Subcutaneous abdominal adipose tissue (tissue), 5 donors: ENCODE data around the gene RNF212.

Source experiments
- H3K27ac ChIP-seq: one replicate; pipeline ENCODE4 v1.7.0; 2013; ENCODE audit warnings: low read depth, mild to moderate bottlenecking, inconsistent platforms, low read length, moderate library complexity
- H3K27me3 ChIP-seq, 5 donors: one replicate each; pipeline ENCODE4 v1.7.0; 2013; ENCODE audit warnings: low read length in 5 of 5, inconsistent platforms in 1 of 5; ENCODE audit not compliant: control insufficient read depth in 5 of 5, insufficient read depth in 4 of 5
- H3K36me3 ChIP-seq, 5 donors: one replicate each; pipeline ENCODE4 v1.7.0; 2013; ENCODE audit warnings: low read length in 5 of 5; ENCODE audit not compliant: control insufficient read depth in 5 of 5, insufficient read depth in 5 of 5
- H3K4me1 ChIP-seq, 5 donors: one replicate each; pipeline ENCODE4 v1.7.0; 2013; ENCODE audit warnings: low read length in 5 of 5, mild to moderate bottlenecking in 3 of 5, moderate library complexity in 1 of 5; ENCODE audit not compliant: control insufficient read depth in 5 of 5, insufficient read depth in 5 of 5
- H3K4me3 ChIP-seq, 5 donors: one replicate each; pipeline ENCODE4 v1.7.0; 2013; ENCODE audit warnings: low read length in 5 of 5, low read depth in 1 of 5
- H3K9ac ChIP-seq, 5 donors: one replicate each; pipeline ENCODE4 v1.7.0; 2013; ENCODE audit warnings: low read length in 5 of 5, mild to moderate bottlenecking in 4 of 5, moderate library complexity in 3 of 5
- H3K9me3 ChIP-seq, 5 donors: one replicate each; pipeline ENCODE4 v1.7.0; 2013; ENCODE audit warnings: low read length in 5 of 5; ENCODE audit not compliant: control insufficient read depth in 5 of 5
- donor health status: healthy.
- donor health status: healthy.
- donor health status: healthy.
- donor health status: healthy.
- donor health status: healthy.

Gene RNF212

DNA sequence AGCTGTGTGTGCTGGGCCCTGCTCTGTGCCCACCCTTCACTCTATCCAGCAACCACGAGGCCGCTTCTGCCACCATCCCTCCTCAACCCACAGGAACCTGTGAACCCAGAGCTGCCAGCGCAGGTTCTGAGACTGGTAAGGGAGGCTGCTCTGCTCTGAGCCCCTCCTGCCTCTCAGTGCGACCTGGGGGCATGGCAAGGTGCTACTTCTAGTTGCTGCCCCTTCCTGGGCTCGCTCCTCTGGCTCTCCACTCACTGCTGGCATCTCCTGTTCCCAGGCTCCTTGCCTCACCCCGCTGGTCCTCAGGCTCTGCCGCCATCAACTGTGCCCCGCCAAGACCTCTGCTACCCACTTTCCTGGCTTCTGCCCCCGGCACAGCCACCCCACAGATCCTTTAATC is 39.3 kb downstream of the RNF212 start:
- Histone ChIP-seq H3K9ac (no peak overlapping the region), H3K27me3 (peaks cover 0 to 5% (median 0%) of the 10 kb centered on the region in 5 donors), H3K36me3 (no peaks in the 10 kb centered on the region), H3K4me1 (peaks cover 0 to 4% (median 0%) of the 10 kb centered on the region in 5 donors), H3K9me3 (no peaks in the 10 kb centered on the region), H3K4me3 (no peak overlapping the region), H3K27ac (no peak overlapping the region)

DNA sequence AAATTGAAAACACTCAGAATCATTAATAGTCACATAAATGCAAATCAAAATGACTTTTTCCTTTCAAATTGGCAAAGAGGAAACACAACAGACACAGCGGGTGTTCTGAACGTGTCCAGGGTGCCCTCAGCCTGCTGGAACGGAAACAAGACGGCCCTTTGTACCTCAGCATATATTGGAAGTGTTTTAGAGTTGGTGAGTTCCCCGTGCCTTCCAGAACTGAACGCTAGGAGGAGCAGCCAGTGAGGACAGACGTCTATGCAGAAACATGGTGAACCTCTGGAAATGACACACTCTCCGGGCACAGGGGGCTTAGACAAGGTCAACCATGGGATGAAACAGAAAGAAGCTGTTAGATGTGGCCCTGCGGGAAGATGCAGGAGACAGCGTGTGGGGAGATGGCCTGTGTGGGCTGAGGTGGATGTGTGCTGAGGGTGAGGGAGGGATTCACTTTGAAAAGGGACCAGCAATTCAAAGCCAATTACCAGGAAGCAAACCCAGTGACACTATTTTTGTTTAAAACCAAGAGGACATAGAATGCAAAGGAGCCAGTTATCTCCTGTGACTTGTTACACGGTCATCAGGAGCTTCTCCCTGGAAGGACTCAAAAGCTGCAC is 40.4 kb downstream of the RNF212 start:
- Histone ChIP-seq H3K4me3 (no peak overlapping the region), H3K36me3 (no peaks in the 10 kb centered on the region), H3K9ac (no peak overlapping the region), H3K9me3 (no peaks in the 10 kb centered on the region), H3K4me1 (peaks cover 0 to 4% (median 0%) of the 10 kb centered on the region in 5 donors), H3K27me3 (peaks cover 0 to 5% (median 0%) of the 10 kb centered on the region in 5 donors), H3K27ac (no peak overlapping the region)

DNA sequence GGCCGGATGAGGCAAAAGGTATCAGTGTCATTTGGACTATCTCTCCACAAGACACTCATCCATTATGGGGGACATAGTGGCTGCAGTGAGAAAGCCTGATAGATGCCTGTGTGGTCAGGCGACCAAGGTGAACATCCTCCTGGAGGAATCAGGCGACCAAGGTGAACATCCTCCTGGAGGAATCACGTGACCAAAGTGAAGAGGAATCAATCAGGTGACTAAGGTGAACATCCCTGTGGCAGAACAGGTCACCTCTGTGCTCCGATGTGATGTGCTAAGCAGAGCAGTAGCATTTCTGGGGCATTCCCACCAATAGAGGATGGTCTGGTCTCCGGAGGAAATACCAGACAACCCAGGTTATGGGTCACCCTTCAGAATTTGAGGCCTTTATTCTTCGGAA is 44.0 kb downstream of the RNF212 start:
- H3K4me3 ChIP-seq = no peak overlapping the region
- no peak overlapping the region for H3K27ac ChIP-seq
- no peak overlapping the region for H3K9ac ChIP-seq
- H3K27me3 ChIP-seq = peaks cover 0 to 11% (median 2%) of the 10 kb centered on the region in 5 donors
- peaks cover 0 to 4% (median 0%) of the 10 kb centered on the region in 5 donors for H3K4me1 ChIP-seq
- no peaks in the 10 kb centered on the region for H3K36me3 ChIP-seq
- H3K9me3 ChIP-seq = no peaks in the 10 kb centered on the region

DNA sequence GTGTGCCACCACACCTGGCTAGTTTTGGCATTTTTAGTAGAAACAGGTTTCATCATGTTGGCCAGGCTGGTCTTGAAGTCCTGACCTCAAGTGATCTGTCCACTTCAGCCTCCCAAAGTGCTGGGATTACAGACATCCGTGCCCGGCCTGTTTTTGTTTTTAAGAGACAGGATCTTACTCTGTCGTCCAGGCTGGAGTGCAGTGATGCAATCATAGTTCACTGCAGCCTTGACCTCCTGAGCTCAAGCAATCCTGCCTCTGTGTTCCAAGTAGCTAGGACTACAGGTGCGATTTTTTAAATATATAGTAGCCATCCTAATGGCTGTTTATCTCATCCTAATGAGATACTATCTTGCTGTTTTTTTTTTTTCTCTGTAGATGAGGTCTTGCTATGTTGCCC is 47.6 kb downstream of the RNF212 start:
- no peak overlapping the region for H3K9ac ChIP-seq
- no peak overlapping the region for H3K4me3 ChIP-seq
- H3K27me3 ChIP-seq = peaks cover 0 to 18% (median 10%) of the 10 kb centered on the region in 5 donors
- peaks cover 0 to 11% (median 6%) of the 10 kb centered on the region in 5 donors for H3K4me1 ChIP-seq
- no peaks in the 10 kb centered on the region for H3K36me3 ChIP-seq
- no peaks in the 10 kb centered on the region for H3K9me3 ChIP-seq
- no peak overlapping the region for H3K27ac ChIP-seq

DNA sequence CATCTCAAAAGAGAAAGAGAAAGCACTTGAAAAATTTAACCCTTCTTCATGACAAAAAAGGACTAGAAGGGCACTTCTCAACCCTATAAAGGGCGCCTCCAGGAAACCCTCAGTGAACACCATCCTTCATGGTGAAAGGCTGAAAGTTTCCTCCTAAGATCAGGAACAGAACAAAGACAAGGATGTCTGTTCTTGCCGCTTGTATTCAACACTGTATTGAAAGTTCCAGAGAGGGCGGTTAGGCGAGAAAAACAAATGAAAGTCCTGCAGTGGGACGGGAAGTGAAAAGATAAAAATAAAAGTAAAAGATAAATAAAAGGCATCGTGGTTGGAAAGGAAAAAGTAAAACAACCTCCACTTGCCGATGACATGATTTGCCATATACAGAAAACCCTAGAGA is 50.9 kb downstream of the RNF212 start:
- H3K27me3 ChIP-seq = peaks cover 11 to 30% (median 13%) of the 10 kb centered on the region in 5 donors
- H3K9ac ChIP-seq = no peak overlapping the region
- no peak overlapping the region for H3K27ac ChIP-seq
- H3K4me1 ChIP-seq = peaks cover 0 to 11% (median 6%) of the 10 kb centered on the region in 5 donors
- H3K36me3 ChIP-seq = no peaks in the 10 kb centered on the region
- no peaks in the 10 kb centered on the region for H3K9me3 ChIP-seq
- H3K4me3 ChIP-seq = no peak overlapping the region

DNA sequence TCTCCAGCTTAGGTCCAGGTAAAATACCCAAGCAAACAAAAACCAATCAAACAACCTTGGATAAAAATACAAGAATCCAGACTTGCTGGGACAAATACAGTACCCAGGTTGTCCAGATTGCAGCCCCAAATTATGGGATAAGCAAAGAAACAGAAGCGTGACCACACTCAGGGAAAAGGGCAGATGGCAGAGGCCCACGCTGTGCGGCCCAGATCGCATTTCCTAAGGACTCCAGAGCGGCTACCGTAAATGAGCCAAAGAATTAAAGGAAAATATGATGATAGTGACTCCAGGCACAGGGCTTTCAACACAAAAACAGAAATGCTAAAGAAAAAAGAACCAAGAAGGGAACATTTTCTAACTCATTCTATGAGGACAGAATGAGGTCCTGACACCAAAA is 51.6 kb downstream of the RNF212 start:
- no peaks in the 10 kb centered on the region for H3K36me3 ChIP-seq
- no peaks in the 10 kb centered on the region for H3K9me3 ChIP-seq
- peaks cover 12 to 37% (median 19%) of the 10 kb centered on the region in 5 donors for H3K27me3 ChIP-seq
- no peak overlapping the region for H3K4me3 ChIP-seq
- H3K27ac ChIP-seq = no peak overlapping the region
- H3K9ac ChIP-seq = no peak overlapping the region
- peaks cover 0 to 11% (median 6%) of the 10 kb centered on the region in 5 donors for H3K4me1 ChIP-seq

DNA sequence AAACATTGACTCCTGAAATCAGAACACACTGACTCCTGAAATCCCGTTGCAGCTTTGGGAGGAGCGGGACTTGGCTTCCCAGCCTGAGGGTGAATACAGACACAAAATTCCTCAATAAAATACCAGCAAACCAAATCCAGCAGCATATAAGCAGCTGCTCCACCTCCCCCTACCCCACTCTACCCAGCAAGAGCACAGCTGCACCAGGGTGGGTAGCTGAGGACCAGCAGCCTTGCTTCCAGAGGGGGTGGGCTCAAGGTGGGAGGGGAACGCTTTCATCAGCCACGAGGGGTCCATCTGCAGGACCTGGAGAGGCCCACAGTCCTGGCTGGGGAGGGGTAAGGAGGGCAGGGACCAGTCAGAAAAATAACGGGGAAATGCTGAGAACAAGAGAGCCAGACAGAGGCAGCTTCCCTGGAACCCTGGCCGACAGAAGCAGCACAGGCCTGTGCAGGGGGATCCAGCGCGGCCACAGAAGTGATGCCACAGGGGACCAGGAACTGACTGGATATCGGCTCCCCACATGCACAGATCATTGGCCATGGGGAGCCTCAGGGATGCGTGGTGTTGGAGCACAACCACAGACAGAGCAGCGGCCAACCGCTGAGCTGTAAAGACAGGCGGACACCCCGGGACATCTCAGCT is 52.2 kb downstream of the RNF212 start:
- Histone ChIP-seq H3K27me3 (peaks cover 12 to 39% (median 22%) of the 10 kb centered on the region in 5 donors), H3K9me3 (no peaks in the 10 kb centered on the region), H3K4me3 (no peak overlapping the region), H3K9ac (no peak overlapping the region), H3K4me1 (peaks cover 0 to 11% (median 6%) of the 10 kb centered on the region in 5 donors), H3K27ac (no peak overlapping the region), H3K36me3 (no peaks in the 10 kb centered on the region)

DNA sequence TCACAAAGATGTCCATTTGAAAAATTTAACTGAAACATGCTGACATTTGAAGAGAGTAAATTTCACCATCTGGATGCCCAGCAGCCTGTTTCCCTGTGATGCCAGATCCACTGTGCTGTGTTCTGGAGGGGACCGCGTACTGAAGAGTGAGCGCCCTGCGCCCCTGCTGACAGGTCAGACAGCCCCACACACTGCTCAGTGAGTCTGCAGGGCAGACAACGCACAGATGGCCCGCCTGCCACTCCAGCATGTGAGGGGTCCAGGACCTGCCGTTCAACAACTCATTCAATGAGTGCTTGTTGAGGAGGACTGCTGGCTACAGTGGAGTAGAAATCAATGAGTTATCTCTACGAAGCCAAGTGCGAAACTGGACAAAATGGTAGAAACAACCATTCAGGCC is 52.7 kb downstream of the RNF212 start:
- H3K27me3 ChIP-seq = peaks cover 12 to 41% (median 28%) of the 10 kb centered on the region in 5 donors
- H3K9me3 ChIP-seq = no peaks in the 10 kb centered on the region
- no peak overlapping the region for H3K9ac ChIP-seq
- peaks cover 0 to 15% (median 9%) of the 10 kb centered on the region in 5 donors for H3K4me1 ChIP-seq
- no peaks in the 10 kb centered on the region for H3K36me3 ChIP-seq
- H3K4me3 ChIP-seq = no peak overlapping the region
- H3K27ac ChIP-seq = no peak overlapping the region

DNA sequence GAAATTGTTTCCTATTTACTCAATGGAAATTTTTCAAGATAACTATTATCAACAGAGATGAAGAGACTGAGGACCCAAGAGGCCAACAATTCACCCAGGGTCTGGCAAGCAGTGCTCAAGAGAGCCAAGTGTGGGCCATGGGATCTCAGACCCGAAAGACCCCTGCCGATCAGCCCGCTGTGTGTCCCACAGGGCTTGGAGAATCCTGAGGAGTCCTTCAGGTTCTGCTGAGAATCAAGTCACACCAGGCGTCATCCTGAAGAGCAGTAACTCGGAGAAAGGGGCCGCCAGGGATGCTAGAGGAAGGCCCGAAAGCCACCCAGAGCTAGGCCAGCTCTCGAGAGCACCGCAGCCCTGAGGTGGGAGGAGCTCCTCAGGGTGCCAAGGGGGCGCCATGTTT is 53.2 kb downstream of the RNF212 start:
- no peak overlapping the region for H3K9ac ChIP-seq
- H3K27me3 ChIP-seq = peaks cover 12 to 41% (median 31%) of the 10 kb centered on the region in 5 donors
- no peaks in the 10 kb centered on the region for H3K36me3 ChIP-seq
- no peak overlapping the region for H3K4me3 ChIP-seq
- H3K9me3 ChIP-seq = no peaks in the 10 kb centered on the region
- H3K27ac ChIP-seq = no peak overlapping the region
- peaks cover 0 to 17% (median 10%) of the 10 kb centered on the region in 5 donors for H3K4me1 ChIP-seq

DNA sequence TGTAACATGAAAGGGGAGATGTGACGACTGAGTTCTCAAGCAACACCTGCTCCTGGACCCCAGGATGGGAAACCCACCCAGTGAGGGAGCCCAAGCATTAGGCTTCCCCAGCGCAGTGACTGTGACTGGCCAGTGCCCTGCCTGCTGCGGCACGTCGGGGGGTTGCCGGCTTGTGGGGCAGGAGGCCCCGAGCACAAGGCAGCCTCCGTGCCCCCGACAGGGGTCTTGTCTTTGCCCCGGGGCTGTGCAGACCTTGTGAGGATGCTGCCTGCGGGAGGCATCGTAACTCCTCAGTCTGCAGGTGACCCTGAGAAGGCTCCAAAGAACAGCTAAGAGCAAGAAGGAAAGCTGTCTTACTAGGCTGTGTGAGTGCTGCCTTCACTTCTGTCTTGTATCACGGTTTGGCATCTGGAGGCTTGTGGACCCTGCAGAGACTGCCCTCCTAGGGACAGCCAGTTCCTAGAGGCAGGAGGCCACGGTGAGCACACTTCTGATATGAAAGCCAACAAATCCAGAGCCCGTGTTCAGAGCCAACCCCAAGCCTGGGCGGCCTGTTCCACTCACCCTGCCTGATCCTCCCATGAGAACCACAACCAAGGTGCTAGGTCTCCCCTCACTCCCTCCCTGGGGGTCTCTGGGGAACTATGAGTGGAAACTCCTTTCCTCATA is 54.2 kb downstream of the RNF212 start:
- no peak overlapping the region for H3K27ac ChIP-seq
- H3K9ac ChIP-seq = no peak overlapping the region
- peaks cover 12 to 41% (median 31%) of the 10 kb centered on the region in 5 donors for H3K27me3 ChIP-seq
- H3K9me3 ChIP-seq = no peaks in the 10 kb centered on the region
- no peaks in the 10 kb centered on the region for H3K36me3 ChIP-seq
- H3K4me3 ChIP-seq = no peak overlapping the region
- peaks cover 0 to 17% (median 10%) of the 10 kb centered on the region in 5 donors for H3K4me1 ChIP-seq
